ENCODE data around the gene ZNF224.

DNA sequence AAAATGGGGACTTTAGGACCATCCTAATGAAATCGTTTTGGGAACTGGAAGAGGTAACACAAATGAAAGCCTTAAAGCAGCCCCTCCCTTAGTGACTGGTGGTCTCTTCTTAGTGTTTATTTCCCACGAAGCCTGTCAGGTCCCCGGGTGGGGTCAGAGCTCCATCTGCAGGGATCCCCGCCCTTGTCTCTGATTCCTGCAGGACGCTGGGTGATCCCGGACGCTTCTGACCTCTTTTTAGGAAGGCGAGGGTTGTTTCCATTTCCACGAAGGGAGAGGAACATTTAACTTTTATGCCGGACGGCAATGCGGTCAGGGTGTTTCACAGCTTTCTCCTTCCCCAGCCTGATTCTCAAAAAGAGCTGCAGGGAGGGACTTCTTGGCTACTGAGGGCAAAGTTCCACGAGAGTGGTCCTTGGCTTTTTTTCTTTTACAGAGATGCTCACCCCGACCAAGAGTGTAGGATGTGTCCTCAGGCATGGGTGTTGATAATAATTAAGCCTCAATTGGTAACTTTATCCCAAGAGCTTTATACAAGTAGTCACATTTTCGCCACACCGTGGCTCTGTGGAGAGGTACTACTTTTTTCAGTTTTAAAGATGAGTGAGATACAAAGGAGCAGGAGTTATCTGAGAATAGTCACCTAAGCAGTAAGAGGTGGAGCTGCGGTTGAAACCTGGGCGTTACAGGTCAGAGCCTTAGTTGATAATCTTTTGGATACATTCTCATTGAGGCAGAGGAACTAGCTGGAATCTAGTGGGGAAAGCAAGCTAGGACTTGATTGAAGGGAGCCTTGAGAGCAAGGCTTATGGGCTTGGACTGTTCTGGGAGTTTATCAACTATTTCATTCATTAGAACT is 21.4 kb upstream of the ZNF224 start:
- TF ChIP-seq POLR2A (IDR thresholded peaks at IDR 0.05; ENCODE audit: control extremely low read depth in 1 of 2, low read depth in 2 of 2, low read length in 2 of 2) (no peak), FOSL1 (IDR thresholded peaks at IDR 0.05; ENCODE audit: insufficient read depth, low read depth, low read length) (no peak)

Data from H1 (cell line).